ENCODE results near the gene ADAM15.

DNA sequence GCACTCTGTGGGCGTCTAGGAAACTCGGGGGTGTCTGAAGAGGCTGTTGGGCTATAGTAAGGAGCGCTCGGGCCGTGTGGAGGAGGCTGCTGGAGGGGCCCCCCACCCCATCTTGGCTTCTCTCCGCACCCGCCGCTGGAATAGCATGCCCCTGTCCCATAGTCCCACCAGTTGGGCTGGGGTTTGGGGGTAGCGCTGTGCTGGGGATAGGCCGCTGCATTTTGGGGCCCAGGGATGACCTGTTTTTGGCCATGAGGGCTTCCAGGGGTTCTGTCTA is 28.0 kb downstream of the ADAM15 start:
- TF ChIP-seq POLR2A (IDR thresholded peaks at IDR 0.05): no peak
- TF ChIP-seq CTCF (IDR thresholded peaks at IDR 0.05): no peak
